Measurements from ENCODE around the gene TTYH2.

DNA sequence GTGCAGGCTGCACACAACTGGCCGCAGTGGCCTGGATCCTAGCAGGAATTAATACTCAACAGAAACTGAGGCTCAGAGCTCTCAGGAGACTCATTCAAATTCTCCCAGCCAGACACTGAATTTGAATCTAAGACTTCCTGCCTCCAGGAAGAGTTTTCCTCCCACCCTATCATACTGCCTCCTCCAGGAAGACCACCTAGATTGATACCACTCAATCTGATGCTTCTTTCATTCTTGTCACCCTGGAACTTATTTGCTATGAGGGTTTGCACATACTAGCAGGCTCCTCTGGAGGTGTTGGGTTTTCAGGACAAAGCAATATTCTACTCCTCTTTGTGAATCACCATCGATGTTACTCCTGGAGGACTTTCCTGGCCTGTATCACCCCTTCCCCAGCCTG is 15.6 kb upstream of the TTYH2 start:
- TF ChIP-seq, protein P1, sequence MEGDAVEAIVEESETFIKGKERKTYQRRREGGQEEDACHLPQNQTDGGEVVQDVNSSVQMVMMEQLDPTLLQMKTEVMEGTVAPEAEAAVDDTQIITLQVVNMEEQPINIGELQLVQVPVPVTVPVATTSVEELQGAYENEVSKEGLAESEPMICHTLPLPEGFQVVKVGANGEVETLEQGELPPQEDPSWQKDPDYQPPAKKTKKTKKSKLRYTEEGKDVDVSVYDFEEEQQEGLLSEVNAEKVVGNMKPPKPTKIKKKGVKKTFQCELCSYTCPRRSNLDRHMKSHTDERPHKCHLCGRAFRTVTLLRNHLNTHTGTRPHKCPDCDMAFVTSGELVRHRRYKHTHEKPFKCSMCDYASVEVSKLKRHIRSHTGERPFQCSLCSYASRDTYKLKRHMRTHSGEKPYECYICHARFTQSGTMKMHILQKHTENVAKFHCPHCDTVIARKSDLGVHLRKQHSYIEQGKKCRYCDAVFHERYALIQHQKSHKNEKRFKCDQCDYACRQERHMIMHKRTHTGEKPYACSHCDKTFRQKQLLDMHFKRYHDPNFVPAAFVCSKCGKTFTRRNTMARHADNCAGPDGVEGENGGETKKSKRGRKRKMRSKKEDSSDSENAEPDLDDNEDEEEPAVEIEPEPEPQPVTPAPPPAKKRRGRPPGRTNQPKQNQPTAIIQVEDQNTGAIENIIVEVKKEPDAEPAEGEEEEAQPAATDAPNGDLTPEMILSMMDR (IDR thresholded peaks at IDR 0.05 in 8 of 11, conservative IDR thresholded peaks at IDR 0.05 in 3 of 11), result no peak
- no peak for TF ChIP-seq POLR2AphosphoS5 (IDR thresholded peaks at IDR 0.05)
